Natural killer cell (primary cell): ENCODE measurements around the gene AP1S1. TPM values are rescaled to one million over a fixed set of nuclear protein-coding genes. Genes with fewer than 3 reads are reported as not detected.
A peak's percentile ranks its signal among the peaks of the same experiment; 100 is the strongest.

Experiments
- ATAC-seq, 3 donors: fragments of 150-1000 bp in 2 of 3; fragments of 200-7000 bp in 1 of 3; cut with Tn5 transposase; 1 replicate in 1 of 3; 2 replicates in 2 of 3; pipeline ENCODE4 v1.10.0; 2021; ENCODE audit warnings: mild to moderate bottlenecking in 2 of 3, moderate library complexity in 2 of 3
- DNase-seq, 2 donors: peaks; one replicate each; pipeline versions ENCODE4 v3.0.0 to v3.0.0-alpha.2; 2013 to 2021; ENCODE audit warnings: mixed read lengths in 1 of 2
- H3K27ac ChIP-seq: one replicate; pipeline ENCODE4 v1.5.1; 2013; ENCODE audit warnings: mild to moderate bottlenecking, low read length
- H3K27me3 ChIP-seq: one replicate; pipeline ENCODE4 v1.6.1; 2013; ENCODE audit warnings: low read length; ENCODE audit not compliant: control insufficient read depth, insufficient read depth
- H3K36me3 ChIP-seq: one replicate; pipeline ENCODE4 v1.6.1; 2013; ENCODE audit warnings: low read length; ENCODE audit not compliant: control insufficient read depth, insufficient read depth
- H3K4me1 ChIP-seq: one replicate; pipeline ENCODE4 v1.6.1; 2013; ENCODE audit warnings: low read length; ENCODE audit not compliant: control insufficient read depth, insufficient read depth
- H3K4me3 ChIP-seq: one replicate; pipeline ENCODE4 v1.5.1; 2013; ENCODE audit warnings: low read length
- H3K9me3 ChIP-seq: one replicate; pipeline ENCODE4 v1.6.1; 2013; ENCODE audit warnings: low read length; ENCODE audit not compliant: control insufficient read depth, insufficient read depth
- H3K27ac Mint-ChIP-seq, 2 donors: one replicate each; pipeline ENCODE4 v1.8.0; 2022; ENCODE audit warnings: mild to moderate bottlenecking in 2 of 2, mixed read lengths in 2 of 2, moderate library complexity in 1 of 2
- H3K27me3 Mint-ChIP-seq, 2 donors: one replicate each; pipeline ENCODE4 v1.8.0; 2022; ENCODE audit warnings: low read depth in 2 of 2, mixed read lengths in 2 of 2
- H3K36me3 Mint-ChIP-seq: one replicate; pipeline ENCODE4 v1.8.0; 2022; ENCODE audit warnings: mixed read lengths
- H3K4me1 Mint-ChIP-seq, 2 donors: one replicate each; pipeline ENCODE4 v1.8.0; 2022; ENCODE audit warnings: mixed read lengths in 2 of 2
- H3K4me3 Mint-ChIP-seq: one replicate; pipeline ENCODE4 v1.8.0; 2022; ENCODE audit warnings: mild to moderate bottlenecking, moderate library complexity, mixed read lengths
- H3K9me3 Mint-ChIP-seq, 2 donors: one replicate each; pipeline ENCODE4 v1.8.0; 2022; ENCODE audit warnings: mixed read lengths in 2 of 2
- WGBS: methylation state at CpG from one replicate; pipeline ENCODE4 v1.1.7; 2013; ENCODE audit warnings: missing lambda C conversion rate; ENCODE audit not compliant: insufficient coverage; 5-methylcytosine and 5-hydroxymethylcytosine counted together
- intact Hi-C: fragments of 100-400 bp; cut with micrococcal nuclease; formaldehyde crosslinking; loops from one replicate; pipeline ENCODE4 v1.14.2; 2022
- total RNA-seq, 4 donors: library from RNA; stranded (reverse); fragments of 120-200 nt in 1 of 4; gene quantifications; one replicate each; pipeline versions ENCODE4 v1.2.3 to v1.2.4, GENCODE V29; 2013 to 2022
- TF ChIP-seq, protein P1 (sequence below): fragments of 200-600 bp; IDR thresholded peaks from one replicate; pipeline ENCODE4 v1.8.0; 2022; ENCODE audit warnings: antibody characterized with exemption

The AP1S1 gene
- total RNA-seq, 3 donors from 2014 or later (not counting 1 experiment from before 2014, with no cell fraction given): 4.3 to 7.0 (median 5.0) TPM

- Mint-ChIP-seq H3K27me3 (peaks cover 82 to 83% of the 10 kb centered on the region in 2 donors), H3K27ac (no peak overlapping the region), H3K4me3 (peak overlapping the region; percentile 42), H3K4me1 (peaks cover 33 to 56% of the 10 kb centered on the region in 2 donors), H3K36me3 (no peaks in the 10 kb centered on the region), H3K9me3 (no peaks in the 10 kb centered on the region)
- Histone ChIP-seq H3K4me3 (no peak overlapping the region), H3K27me3 (peaks cover 74% of the 10 kb centered on the region), H3K4me1 (peaks cover 40% of the 10 kb centered on the region), H3K27ac (no peak overlapping the region), H3K36me3 (no peaks in the 10 kb centered on the region), H3K9me3 (peaks cover 4% of the 10 kb centered on the region)
- peak in 1 of 2 donors; percentile 42 for DNase-seq
- TF ChIP-seq, protein P1, sequence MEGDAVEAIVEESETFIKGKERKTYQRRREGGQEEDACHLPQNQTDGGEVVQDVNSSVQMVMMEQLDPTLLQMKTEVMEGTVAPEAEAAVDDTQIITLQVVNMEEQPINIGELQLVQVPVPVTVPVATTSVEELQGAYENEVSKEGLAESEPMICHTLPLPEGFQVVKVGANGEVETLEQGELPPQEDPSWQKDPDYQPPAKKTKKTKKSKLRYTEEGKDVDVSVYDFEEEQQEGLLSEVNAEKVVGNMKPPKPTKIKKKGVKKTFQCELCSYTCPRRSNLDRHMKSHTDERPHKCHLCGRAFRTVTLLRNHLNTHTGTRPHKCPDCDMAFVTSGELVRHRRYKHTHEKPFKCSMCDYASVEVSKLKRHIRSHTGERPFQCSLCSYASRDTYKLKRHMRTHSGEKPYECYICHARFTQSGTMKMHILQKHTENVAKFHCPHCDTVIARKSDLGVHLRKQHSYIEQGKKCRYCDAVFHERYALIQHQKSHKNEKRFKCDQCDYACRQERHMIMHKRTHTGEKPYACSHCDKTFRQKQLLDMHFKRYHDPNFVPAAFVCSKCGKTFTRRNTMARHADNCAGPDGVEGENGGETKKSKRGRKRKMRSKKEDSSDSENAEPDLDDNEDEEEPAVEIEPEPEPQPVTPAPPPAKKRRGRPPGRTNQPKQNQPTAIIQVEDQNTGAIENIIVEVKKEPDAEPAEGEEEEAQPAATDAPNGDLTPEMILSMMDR: no peak
- WGBS: 4% methylated on average over 48 of the region's 53 CpGs
- intact Hi-C loops: no loop called here
- ATAC-seq: no peak
These were observed 18.8 kb downstream of the AP1S1 start for GRCh38 chr7:101172854-101173751.

GRCh38 chr7:101173752-101174244 lies 19.5 kb downstream of the AP1S1 start:
- no peaks in the 10 kb centered on the region for H3K36me3 ChIP-seq
- DNase-seq (peak; percentile 61 to 79), ATAC-seq (peak; percentile 75 to 81 (median 76))
- peaks cover 40% of the 10 kb centered on the region for H3K4me1 ChIP-seq
- intact Hi-C loops: no loop called here
- H3K36me3 Mint-ChIP-seq: no peaks in the 10 kb centered on the region
- peaks cover 33 to 50% of the 10 kb centered on the region in 2 donors for H3K4me1 Mint-ChIP-seq
- H3K27ac Mint-ChIP-seq: peak overlapping the region in 1 of 2 donors; percentile 34
- H3K9me3 Mint-ChIP-seq: no peaks in the 10 kb centered on the region
- peak overlapping the region; percentile 53 for H3K4me3 Mint-ChIP-seq
- peaks cover 4% of the 10 kb centered on the region for H3K9me3 ChIP-seq
- TF ChIP-seq, protein P1: no peak
- no peak overlapping the region for H3K27ac ChIP-seq
- 6% methylated on average over 16 of the region's 16 CpGs for WGBS
- H3K4me3 ChIP-seq: no peak overlapping the region
- peaks cover 70% of the 10 kb centered on the region for H3K27me3 ChIP-seq
- H3K27me3 Mint-ChIP-seq: peaks cover 77 to 81% of the 10 kb centered on the region in 2 donors

DNA sequence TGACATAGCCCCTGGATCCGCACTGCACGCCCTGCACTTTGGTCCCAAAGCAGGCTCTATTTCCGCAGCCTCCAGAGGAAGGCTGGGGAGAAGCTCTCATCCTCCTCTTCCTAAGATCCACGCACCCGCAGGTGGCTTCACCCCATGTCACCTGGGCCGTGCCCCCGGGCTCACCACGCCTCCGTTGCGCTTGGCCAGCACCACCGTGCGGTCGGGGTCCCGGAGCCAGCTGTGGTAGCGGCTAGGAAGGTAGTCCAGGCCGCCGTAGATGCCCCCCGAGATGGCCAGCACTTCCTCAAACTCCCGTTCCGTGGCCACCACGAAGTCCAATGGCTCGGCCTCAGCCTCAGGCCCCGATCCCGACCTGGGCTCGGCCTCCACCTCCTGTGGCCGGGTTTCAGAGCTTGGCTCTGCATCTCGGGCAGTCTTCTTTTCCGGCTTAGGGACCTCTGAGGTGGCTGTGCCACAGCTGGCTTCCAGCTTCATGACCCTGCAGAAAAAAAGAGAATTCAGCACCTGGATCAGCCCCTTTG lies 20.1 kb downstream of the AP1S1 start:
- Histone ChIP-seq H3K4me3 (no peak overlapping the region), H3K27ac (no peak overlapping the region), H3K9me3 (peaks cover 4% of the 10 kb centered on the region), H3K27me3 (peaks cover 68% of the 10 kb centered on the region), H3K36me3 (no peaks in the 10 kb centered on the region), H3K4me1 (peaks cover 43% of the 10 kb centered on the region)
- H3K27me3 Mint-ChIP-seq: peaks cover 71 to 82% of the 10 kb centered on the region in 2 donors
- peak overlapping the region; percentile 53 for H3K4me3 Mint-ChIP-seq
- no peaks in the 10 kb centered on the region for H3K36me3 Mint-ChIP-seq
- no peak for DNase-seq
- no peak for ATAC-seq
- H3K9me3 Mint-ChIP-seq: no peaks in the 10 kb centered on the region
- 7% methylated on average over 27 of the region's 28 CpGs for WGBS
- TF ChIP-seq, protein P1: no peak
- intact Hi-C loops: no loop called here
- H3K4me1 Mint-ChIP-seq: peaks cover 30 to 50% of the 10 kb centered on the region in 2 donors
- H3K27ac Mint-ChIP-seq: peak overlapping the region in 1 of 2 donors; percentile 34
